ENCODE data around the gene WDR55. TPM values are rescaled to one million over a fixed set of nuclear protein-coding genes. Genes with fewer than 3 reads are reported as not detected.

Gene WDR55
- total RNA-seq, 1 experiment from 2014 or later, result 38.8 TPM

- Histone ChIP-seq H3K4me3 (ENCODE audit: low read depth, low read length) (peak within 1 kb of the TSS; percentile 96), H3K36me3 (ENCODE audit: control insufficient read depth, insufficient read depth, low read length) (peaks cover 4% of the 10 kb centered on the region; the same call in 1 of the 2 replicates), H3K4me1 (peaks cover 17% of the 10 kb centered on the region), H3K9me3 (no peaks in the 10 kb centered on the region), H3K27me3 (replicated peaks; ENCODE audit: control insufficient read depth, insufficient read depth, low read length) (no peaks in the 10 kb centered on the region)
- intact Hi-C loops (cut with micrococcal nuclease; ENCODE audit: unreplicated experiment), result loop anchor here (1.0 to 5.0 kb wide), 10 partner anchors 8 to 282 kb away; partner anchors contain the start of genes ANKHD1, APBB3, EIF4EBP3 and IK
- Mint-ChIP-seq H3K4me3 (ENCODE audit: unreplicated experiment) (peak within 1 kb of the TSS; percentile 83), H3K27ac (ENCODE audit: unreplicated experiment) (peak within 1 kb of the TSS; percentile 96), H3K36me3 (ENCODE audit: insufficient read depth, unreplicated experiment) (peaks cover 35% of the 10 kb centered on the region), H3K27me3 (ENCODE audit: insufficient read depth, unreplicated experiment) (no peaks in the 10 kb centered on the region), H3K9me3 (ENCODE audit: unreplicated experiment) (no peaks in the 10 kb centered on the region), H3K4me1 (ENCODE audit: low read depth, unreplicated experiment) (peaks cover 27% of the 10 kb centered on the region)
- BruUV-seq (replicated peaks), result TSS peak; percentile 40
- peak; percentile 74 to 77 for TF ChIP-seq CTCF (IDR thresholded peaks at IDR 0.05; ENCODE audit: insufficient read depth in 1 of 2, low read depth in 1 of 2, low read length in 1 of 2, severe bottlenecking in 1 of 2, unreplicated experiment in 1 of 2)
- DNase-seq, result peak; percentile 97 to 98
- ChIA-PET CTCF (interaction anchor here (0.6 to 2.9 kb wide), 3 partner anchors 8 to 1297 kb away, joined by 3 to 10 read pairs (median 5); partner anchors contain the start of genes EIF4EBP3, IK and NDUFA2), POLR2A (interaction anchor here (0.6 to 2.7 kb wide), 9 partner anchors 8 to 237 kb away, joined by 3 to 26 read pairs (median 4); partner anchors contain the start of genes EIF4EBP3, IK, NDUFA2 and SRA1)
These were observed 25.3 kb upstream of the WDR55 start, which contains the start of gene TMCO6 for GRCh38 chr5:140639148-140639981. TSS of gene TMCO6 (plus strand) at chr5:140639451. CDS start at chr5:140639528, 77 bp downstream.

GRCh38 chr5:140641716-140642115 lies 23.0 kb upstream of the WDR55 start:
- Mint-ChIP-seq H3K4me1 (ENCODE audit: low read depth, unreplicated experiment) (peaks cover 31% of the 10 kb centered on the region), H3K36me3 (ENCODE audit: insufficient read depth, unreplicated experiment) (peaks cover 48% of the 10 kb centered on the region), H3K4me3 (ENCODE audit: unreplicated experiment) (no peak overlapping the region), H3K27ac (ENCODE audit: unreplicated experiment) (no peak overlapping the region), H3K27me3 (ENCODE audit: insufficient read depth, unreplicated experiment) (no peaks in the 10 kb centered on the region), H3K9me3 (ENCODE audit: unreplicated experiment) (no peaks in the 10 kb centered on the region)
- ChIA-PET POLR2A (no interaction called here), CTCF (no interaction called here)
- BruUV-seq (replicated peaks), result no TSS peak
- no peak for DNase-seq
- Histone ChIP-seq H3K27me3 (replicated peaks; ENCODE audit: control insufficient read depth, insufficient read depth, low read length) (no peaks in the 10 kb centered on the region), H3K4me1 (peaks cover 17% of the 10 kb centered on the region), H3K36me3 (ENCODE audit: control insufficient read depth, insufficient read depth, low read length) (peaks cover 4% of the 10 kb centered on the region; the same call in 1 of the 2 replicates), H3K4me3 (ENCODE audit: low read depth, low read length) (no peak overlapping the region), H3K9me3 (no peaks in the 10 kb centered on the region)
- intact Hi-C loops (cut with micrococcal nuclease; ENCODE audit: unreplicated experiment), result loop anchor here (10.0 kb wide), 1 partner anchor 427 kb away; no protein-coding TSS in a partner anchor
- no peak for TF ChIP-seq CTCF (IDR thresholded peaks at IDR 0.05; ENCODE audit: insufficient read depth in 1 of 2, low read depth in 1 of 2, low read length in 1 of 2, severe bottlenecking in 1 of 2, unreplicated experiment in 1 of 2)

- Mint-ChIP-seq H3K27me3 (ENCODE audit: insufficient read depth, unreplicated experiment) (no peaks in the 10 kb centered on the region), H3K27ac (ENCODE audit: unreplicated experiment) (no peak overlapping the region), H3K36me3 (ENCODE audit: insufficient read depth, unreplicated experiment) (peaks cover 54% of the 10 kb centered on the region), H3K4me3 (ENCODE audit: unreplicated experiment) (no peak overlapping the region), H3K9me3 (ENCODE audit: unreplicated experiment) (no peaks in the 10 kb centered on the region), H3K4me1 (ENCODE audit: low read depth, unreplicated experiment) (peaks cover 24% of the 10 kb centered on the region)
- ChIA-PET POLR2A (no interaction called here), CTCF (interaction anchor here (0.5 kb wide), 1 partner anchor 78 kb away, joined by 3 read pairs; no protein-coding TSS in a partner anchor)
- no TSS peak for BruUV-seq (replicated peaks)
- no peaks in the 10 kb centered on the region for H3K27me3 ChIP-seq (replicated peaks; ENCODE audit: control insufficient read depth, insufficient read depth, low read length)
- intact Hi-C loops (cut with micrococcal nuclease; ENCODE audit: unreplicated experiment), result loop anchor here (10.0 kb wide), 1 partner anchor 428 kb away; no protein-coding TSS in a partner anchor
- H3K4me1 ChIP-seq, result peaks cover 7% of the 10 kb centered on the region
- peaks cover 4% of the 10 kb centered on the region; the same call in 1 of the 2 replicates for H3K36me3 ChIP-seq (ENCODE audit: control insufficient read depth, insufficient read depth, low read length)
- DNase-seq, result no peak
- no peaks in the 10 kb centered on the region for H3K9me3 ChIP-seq
- no peak for TF ChIP-seq CTCF (IDR thresholded peaks at IDR 0.05; ENCODE audit: insufficient read depth in 1 of 2, low read depth in 1 of 2, low read length in 1 of 2, severe bottlenecking in 1 of 2, unreplicated experiment in 1 of 2)
- H3K4me3 ChIP-seq (ENCODE audit: low read depth, low read length), result no peak overlapping the region
These were observed 22.0 kb upstream of the WDR55 start for GRCh38 chr5:140642718-140643117.
